ENCODE data around the gene HAS3.
"Not testable (repeated sequence)": the region's sequence is repeated elsewhere in the genome, so short reads cannot be mapped to it uniquely, and the experiment has no call there.

GRCh38 chr16:69149621-69150020 lies 44.2 kb downstream of the HAS3 start:
- not testable (repeated sequence) for TF ChIP-seq CTCF, POLR2A (IDR thresholded peaks at IDR 0.05)
